ENCODE measurements around the gene CCNB2. TPM values are rescaled to one million over a fixed set of nuclear protein-coding genes. Genes with fewer than 3 reads are reported as not detected.

CCNB2 gene
- 296 and 374 TPM in 2 replicates for total RNA-seq (ENCODE audit: low replicate concordance)

- H3K4me3 ChIP-seq = peak within 1 kb of the TSS; percentile 86
- Mint-ChIP-seq H3K27me3 (ENCODE audit: insufficient read depth, low read depth) (peaks cover 2% of the 10 kb centered on the region), H3K9me3 (no peaks in the 10 kb centered on the region), H3K36me3 (peaks cover 21% of the 10 kb centered on the region), H3K4me3 (peak within 1 kb of the TSS; percentile 98), H3K27ac (peak within 1 kb of the TSS; percentile 95), H3K4me1 (peaks cover 15% of the 10 kb centered on the region)
- peaks cover 8% of the 10 kb centered on the region for H3K4me1 ChIP-seq
- peaks cover 8% of the 10 kb centered on the region for H3F3A ChIP-seq (ENCODE audit: low read depth)
- peak within 1 kb of the TSS; percentile 89 for H2AFZ ChIP-seq (replicated peaks)
- H4K20me1 ChIP-seq (ENCODE audit: low read depth) = peaks cover 16% of the 10 kb centered on the region
- H3K9me3 ChIP-seq (ENCODE audit: low read depth) = no peaks in the 10 kb centered on the region
- H3K9ac ChIP-seq = peak within 1 kb of the TSS; percentile 73
- DNase-seq (ENCODE audit: low spot score) = peak; percentile 97
- TF ChIP-seq EZH2phosphoT487 (IDR thresholded peaks at IDR 0.05) (no peak), EZH2 (IDR thresholded peaks at IDR 0.05) (no peak)
- TF ChIP-seq, protein P1, sequence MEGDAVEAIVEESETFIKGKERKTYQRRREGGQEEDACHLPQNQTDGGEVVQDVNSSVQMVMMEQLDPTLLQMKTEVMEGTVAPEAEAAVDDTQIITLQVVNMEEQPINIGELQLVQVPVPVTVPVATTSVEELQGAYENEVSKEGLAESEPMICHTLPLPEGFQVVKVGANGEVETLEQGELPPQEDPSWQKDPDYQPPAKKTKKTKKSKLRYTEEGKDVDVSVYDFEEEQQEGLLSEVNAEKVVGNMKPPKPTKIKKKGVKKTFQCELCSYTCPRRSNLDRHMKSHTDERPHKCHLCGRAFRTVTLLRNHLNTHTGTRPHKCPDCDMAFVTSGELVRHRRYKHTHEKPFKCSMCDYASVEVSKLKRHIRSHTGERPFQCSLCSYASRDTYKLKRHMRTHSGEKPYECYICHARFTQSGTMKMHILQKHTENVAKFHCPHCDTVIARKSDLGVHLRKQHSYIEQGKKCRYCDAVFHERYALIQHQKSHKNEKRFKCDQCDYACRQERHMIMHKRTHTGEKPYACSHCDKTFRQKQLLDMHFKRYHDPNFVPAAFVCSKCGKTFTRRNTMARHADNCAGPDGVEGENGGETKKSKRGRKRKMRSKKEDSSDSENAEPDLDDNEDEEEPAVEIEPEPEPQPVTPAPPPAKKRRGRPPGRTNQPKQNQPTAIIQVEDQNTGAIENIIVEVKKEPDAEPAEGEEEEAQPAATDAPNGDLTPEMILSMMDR (IDR thresholded peaks at IDR 0.05) = no peak
- H3K27me3 ChIP-seq = no peaks in the 10 kb centered on the region
- peaks cover 17% of the 10 kb centered on the region for H3K36me3 ChIP-seq
- H3K27ac ChIP-seq = peak within 1 kb of the TSS; percentile 88
- peak within 1 kb of the TSS; percentile 97 for H3K4me2 ChIP-seq
- peaks cover 50% of the 10 kb centered on the region for H3K79me2 ChIP-seq (ENCODE audit: low read depth)
Observed at GRCh38 chr15:59104912-59105732, at the start of gene CCNB2. Gene CCNB2, plus strand, starts transcription at chr15:59105146. Its CDS starts 123 bp downstream, at chr15:59105269.

DNA sequence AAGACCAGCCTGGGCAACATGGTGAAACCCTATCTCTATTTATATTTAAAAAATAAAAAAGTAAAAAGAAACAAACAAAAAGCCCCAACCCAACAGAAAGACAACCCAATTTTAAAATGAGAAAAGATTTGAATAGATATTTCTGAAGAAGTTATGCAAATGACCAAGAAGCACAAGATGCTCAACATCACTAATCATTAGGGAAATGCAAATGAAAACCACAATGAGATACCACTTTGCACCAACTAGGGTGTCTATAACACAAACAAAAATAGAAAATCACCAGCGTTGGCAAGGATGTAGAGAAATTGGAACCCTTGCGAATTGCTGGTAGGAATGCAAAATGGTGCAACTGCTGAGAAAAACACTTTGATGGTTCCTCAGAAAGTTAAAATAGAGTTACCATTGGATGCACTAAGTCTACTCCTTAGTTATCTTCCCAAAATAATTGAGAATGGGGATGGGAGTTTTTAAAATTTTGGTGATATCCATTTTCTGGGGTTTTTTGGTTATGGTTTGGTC is 45.8 kb upstream of the CCNB2 start:
- no peak overlapping the region for H3K4me3 ChIP-seq
- no peak overlapping the region for H3K4me2 ChIP-seq
- H3K36me3 ChIP-seq = peaks cover 30% of the 10 kb centered on the region
- H3K27me3 Mint-ChIP-seq (ENCODE audit: insufficient read depth, low read depth) = no peaks in the 10 kb centered on the region
- H3K27ac ChIP-seq = no peak overlapping the region
- DNase-seq (ENCODE audit: low spot score) = no peak
- no peaks in the 10 kb centered on the region for H3K9me3 ChIP-seq (ENCODE audit: low read depth)
- H3K4me3 Mint-ChIP-seq = no peak overlapping the region
- no peaks in the 10 kb centered on the region for H3K27me3 ChIP-seq
- no peaks in the 10 kb centered on the region for H3F3A ChIP-seq (ENCODE audit: low read depth)
- no peaks in the 10 kb centered on the region for H3K4me1 Mint-ChIP-seq
- no peaks in the 10 kb centered on the region for H3K4me1 ChIP-seq
- H3K27ac Mint-ChIP-seq = no peak overlapping the region
- no peaks in the 10 kb centered on the region for H4K20me1 ChIP-seq (ENCODE audit: low read depth)
- H3K9ac ChIP-seq = no peak overlapping the region
- H3K36me3 Mint-ChIP-seq = peaks cover 15% of the 10 kb centered on the region
- no peak overlapping the region for H2AFZ ChIP-seq (replicated peaks)
- TF ChIP-seq EZH2 (IDR thresholded peaks at IDR 0.05) = no peak
- TF ChIP-seq, protein P1 (IDR thresholded peaks at IDR 0.05) = no peak
- no peak for TF ChIP-seq EZH2phosphoT487 (IDR thresholded peaks at IDR 0.05)
- no peaks in the 10 kb centered on the region for H3K9me3 Mint-ChIP-seq
- no peaks in the 10 kb centered on the region for H3K79me2 ChIP-seq (ENCODE audit: low read depth)

GRCh38 chr15:59060348-59060747 is 44.6 kb upstream of the CCNB2 start:
- Histone ChIP-seq H2AFZ (replicated peaks) (no peak overlapping the region), H3F3A (ENCODE audit: low read depth) (no peaks in the 10 kb centered on the region), H3K36me3 (peaks cover 30% of the 10 kb centered on the region), H3K27ac (no peak overlapping the region), H3K27me3 (no peaks in the 10 kb centered on the region), H3K79me2 (ENCODE audit: low read depth) (no peaks in the 10 kb centered on the region), H3K4me2 (no peak overlapping the region), H3K9ac (no peak overlapping the region), H4K20me1 (ENCODE audit: low read depth) (no peaks in the 10 kb centered on the region), H3K4me1 (no peaks in the 10 kb centered on the region), H3K9me3 (ENCODE audit: low read depth) (no peaks in the 10 kb centered on the region), H3K4me3 (no peak overlapping the region)
- no peak for DNase-seq (ENCODE audit: low spot score)
- Mint-ChIP-seq H3K9me3 (no peaks in the 10 kb centered on the region), H3K4me3 (no peak overlapping the region), H3K4me1 (no peaks in the 10 kb centered on the region), H3K27me3 (ENCODE audit: insufficient read depth, low read depth) (no peaks in the 10 kb centered on the region), H3K36me3 (peaks cover 17% of the 10 kb centered on the region), H3K27ac (no peak overlapping the region)
- TF ChIP-seq, protein P1 (IDR thresholded peaks at IDR 0.05) = no peak
- TF ChIP-seq EZH2phosphoT487 (IDR thresholded peaks at IDR 0.05) (no peak), EZH2 (IDR thresholded peaks at IDR 0.05) (no peak)
